K562 (cell line): Measurements from ENCODE around the gene ATXN1.

Experiments used
- ADNP ChIP-seq: fragments of 200-800 bp; sonication (Bioruptor generic); IDR thresholded peaks from 2 replicates; pipeline ENCODE4 v1.6.1; 2016; ENCODE audit warnings: missing genetic modification characterization, missing compliant biosample characterization
- NELFE ChIP-seq: IDR thresholded peaks from 2 replicates; pipeline ENCODE4 v1.6.1; 2011; ENCODE audit warnings: mild to moderate bottlenecking; ENCODE audit not compliant: insufficient read depth, insufficient read length
- SRSF7 ChIP-seq: fragments of 200-400 bp; formaldehyde crosslinking; optimal IDR thresholded peaks from 2 replicates; pipeline ENCODE3; 2017; ENCODE audit warnings: mild to moderate bottlenecking, low read depth, low read length
- ZNF507 ChIP-seq: conservative IDR thresholded peaks from 2 replicates; pipeline ENCODE4 v1.6.1; 2017; ENCODE audit warnings: missing genetic modification characterization, missing compliant biosample characterization
- TF ChIP-seq, protein P1 (sequence below): sonication (generic); formaldehyde crosslinking; IDR thresholded peaks from 2 replicates; pipeline ENCODE4 v1.9.0; 2022; ENCODE audit warnings: mild to moderate bottlenecking, missing genetic modification reagents
- TF ChIP-seq, protein P2 (sequence below), 2 experiments: fragments of 450-650 bp; formaldehyde crosslinking in 1 of 2; IDR thresholded peaks; 2 replicates each; pipeline versions ENCODE4 v1.4.0 to v1.6.1; 2014 to 2020; ENCODE audit warnings: mild to moderate bottlenecking in 2 of 2, borderline replicate concordance in 1 of 2, low read depth in 1 of 2

- TF ChIP-seq, protein P1, sequence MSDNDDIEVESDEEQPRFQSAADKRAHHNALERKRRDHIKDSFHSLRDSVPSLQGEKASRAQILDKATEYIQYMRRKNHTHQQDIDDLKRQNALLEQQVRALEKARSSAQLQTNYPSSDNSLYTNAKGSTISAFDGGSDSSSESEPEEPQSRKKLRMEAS = no peak
- TF ChIP-seq SRSF7 (no peak), ZNF507 (no peak), NELFE (no peak), ADNP (no peak)
- TF ChIP-seq, protein P2, sequence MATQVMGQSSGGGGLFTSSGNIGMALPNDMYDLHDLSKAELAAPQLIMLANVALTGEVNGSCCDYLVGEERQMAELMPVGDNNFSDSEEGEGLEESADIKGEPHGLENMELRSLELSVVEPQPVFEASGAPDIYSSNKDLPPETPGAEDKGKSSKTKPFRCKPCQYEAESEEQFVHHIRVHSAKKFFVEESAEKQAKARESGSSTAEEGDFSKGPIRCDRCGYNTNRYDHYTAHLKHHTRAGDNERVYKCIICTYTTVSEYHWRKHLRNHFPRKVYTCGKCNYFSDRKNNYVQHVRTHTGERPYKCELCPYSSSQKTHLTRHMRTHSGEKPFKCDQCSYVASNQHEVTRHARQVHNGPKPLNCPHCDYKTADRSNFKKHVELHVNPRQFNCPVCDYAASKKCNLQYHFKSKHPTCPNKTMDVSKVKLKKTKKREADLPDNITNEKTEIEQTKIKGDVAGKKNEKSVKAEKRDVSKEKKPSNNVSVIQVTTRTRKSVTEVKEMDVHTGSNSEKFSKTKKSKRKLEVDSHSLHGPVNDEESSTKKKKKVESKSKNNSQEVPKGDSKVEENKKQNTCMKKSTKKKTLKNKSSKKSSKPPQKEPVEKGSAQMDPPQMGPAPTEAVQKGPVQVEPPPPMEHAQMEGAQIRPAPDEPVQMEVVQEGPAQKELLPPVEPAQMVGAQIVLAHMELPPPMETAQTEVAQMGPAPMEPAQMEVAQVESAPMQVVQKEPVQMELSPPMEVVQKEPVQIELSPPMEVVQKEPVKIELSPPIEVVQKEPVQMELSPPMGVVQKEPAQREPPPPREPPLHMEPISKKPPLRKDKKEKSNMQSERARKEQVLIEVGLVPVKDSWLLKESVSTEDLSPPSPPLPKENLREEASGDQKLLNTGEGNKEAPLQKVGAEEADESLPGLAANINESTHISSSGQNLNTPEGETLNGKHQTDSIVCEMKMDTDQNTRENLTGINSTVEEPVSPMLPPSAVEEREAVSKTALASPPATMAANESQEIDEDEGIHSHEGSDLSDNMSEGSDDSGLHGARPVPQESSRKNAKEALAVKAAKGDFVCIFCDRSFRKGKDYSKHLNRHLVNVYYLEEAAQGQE (IDR thresholded peaks at IDR 0.05; ENCODE audit: borderline replicate concordance) = no peak
- TF ChIP-seq, protein P2 (CRISPR knock-in tag; IDR thresholded peaks at IDR 0.05; ENCODE audit: low read depth) = no peak
Observed at GRCh38 chr6:16503970-16504415, 257.3 kb downstream of the ATXN1 start.
